Measurements from ENCODE around the gene CCDC92.
"Not testable (repeated sequence)": the region's sequence is repeated elsewhere in the genome, so short reads cannot be mapped to it uniquely, and the experiment has no call there.

The CCDC92 gene

DNA sequence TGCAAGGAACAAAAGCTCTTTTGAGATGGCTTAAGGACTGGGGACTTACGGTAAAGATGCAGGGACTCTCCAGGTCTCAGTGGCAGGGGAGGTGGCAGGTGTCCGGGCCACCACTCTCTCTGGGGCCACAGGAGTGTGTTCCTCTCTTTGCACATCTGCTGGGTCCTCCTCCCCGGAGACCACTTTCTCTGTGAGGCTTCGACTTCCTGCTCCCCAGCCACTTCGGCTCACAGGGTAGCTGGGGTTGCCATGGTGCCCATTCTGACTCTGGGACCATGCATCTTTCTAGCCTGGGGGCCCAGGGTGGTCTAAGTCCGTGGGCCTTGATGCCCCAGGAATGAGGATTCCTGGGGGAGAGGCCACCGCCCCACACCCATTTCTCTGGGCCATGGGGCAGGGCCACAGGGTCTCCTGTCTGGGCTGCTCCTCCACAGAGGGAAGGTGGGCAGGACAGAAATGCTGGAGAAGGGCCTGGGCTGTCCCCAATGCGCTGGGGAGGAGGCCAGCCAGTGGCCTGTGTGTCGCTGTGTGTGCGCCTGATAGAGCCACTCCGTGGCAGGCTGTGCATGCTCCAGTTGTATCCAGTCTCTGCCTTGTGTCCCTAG, 38.5 kb downstream of the CCDC92 start:
- DNase-seq: no peak

DNA sequence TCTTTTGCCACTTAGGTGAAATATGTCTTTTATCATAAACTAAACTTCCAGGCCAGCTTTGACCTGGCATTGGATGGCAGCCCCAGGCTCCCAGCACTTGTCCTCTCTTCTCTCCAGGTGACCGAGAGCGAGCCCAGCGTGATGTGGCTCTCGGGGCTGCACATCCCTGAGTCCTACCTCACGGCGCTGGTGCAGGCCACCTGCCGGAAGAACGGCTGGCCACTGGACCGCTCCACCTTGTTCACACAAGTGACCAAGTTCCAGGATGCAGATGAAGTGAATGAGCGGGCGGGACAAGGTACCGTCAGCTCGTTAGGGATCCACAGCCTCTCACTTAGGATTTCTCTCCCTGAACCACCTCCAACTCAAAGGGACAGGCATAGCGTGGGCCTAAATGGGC, 39.4 kb downstream of the CCDC92 start:
- DNase-seq: no peak

DNA sequence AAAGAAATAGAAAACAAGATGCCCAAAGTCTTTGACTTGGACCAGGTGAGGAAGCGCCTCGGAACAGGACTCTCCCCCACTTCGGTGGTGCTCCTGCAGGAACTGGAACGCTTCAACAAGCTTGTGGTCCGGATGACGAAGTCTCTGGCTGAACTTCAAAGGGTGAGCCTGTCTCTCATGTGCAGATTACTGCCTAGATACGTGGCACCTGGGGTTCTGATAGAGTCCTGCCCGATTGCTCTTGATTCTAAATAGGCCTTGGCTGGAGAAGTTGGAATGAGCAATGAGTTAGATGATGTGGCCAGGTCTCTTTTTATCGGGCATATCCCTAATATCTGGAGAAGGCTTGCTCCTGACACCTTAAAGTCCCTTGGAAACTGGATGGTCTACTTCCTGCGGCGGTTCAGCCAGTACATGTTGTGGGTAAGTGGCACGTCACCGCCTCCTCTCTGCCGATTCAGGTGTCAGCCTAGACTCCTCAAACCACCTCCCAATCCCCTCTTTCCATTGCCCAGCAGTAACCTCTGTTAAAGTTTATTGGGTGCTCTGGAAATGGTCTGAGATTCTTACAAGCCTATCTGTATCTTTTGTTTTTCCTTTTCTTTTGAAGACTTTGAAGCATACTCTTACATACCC, 40.8 kb downstream of the CCDC92 start:
- no peak for DNase-seq

DNA sequence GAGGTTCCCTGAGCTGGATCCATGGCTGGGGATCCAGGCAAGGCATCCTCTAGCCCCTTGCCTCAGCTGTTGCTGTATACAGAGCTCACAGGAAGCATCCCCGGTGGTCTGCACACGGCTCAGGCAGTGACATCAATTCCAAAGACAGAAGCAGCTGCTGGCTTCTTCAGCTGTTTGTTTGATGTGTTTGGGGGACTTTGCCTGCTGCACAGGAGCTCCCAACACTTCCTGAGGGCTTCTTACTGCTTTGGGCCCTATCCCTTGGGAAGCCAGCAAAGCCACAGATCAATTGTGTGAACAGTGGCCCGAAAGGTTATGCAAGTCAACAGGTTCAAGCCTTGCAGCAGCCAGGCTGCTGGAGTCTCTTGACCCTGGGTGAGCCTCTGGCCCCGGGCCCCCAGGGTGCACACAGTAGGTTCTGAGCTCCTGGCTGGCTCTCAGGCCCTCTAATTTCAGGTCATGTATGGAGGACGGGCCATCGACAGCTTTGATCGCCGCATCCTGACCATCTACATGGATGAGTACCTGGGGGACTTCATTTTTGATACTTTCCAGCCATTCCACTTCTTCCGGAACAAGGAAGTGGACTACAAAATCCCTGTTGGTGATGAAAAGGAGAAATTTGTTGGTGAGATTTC, 42.6 kb downstream of the CCDC92 start:
- no peak for DNase-seq

DNA sequence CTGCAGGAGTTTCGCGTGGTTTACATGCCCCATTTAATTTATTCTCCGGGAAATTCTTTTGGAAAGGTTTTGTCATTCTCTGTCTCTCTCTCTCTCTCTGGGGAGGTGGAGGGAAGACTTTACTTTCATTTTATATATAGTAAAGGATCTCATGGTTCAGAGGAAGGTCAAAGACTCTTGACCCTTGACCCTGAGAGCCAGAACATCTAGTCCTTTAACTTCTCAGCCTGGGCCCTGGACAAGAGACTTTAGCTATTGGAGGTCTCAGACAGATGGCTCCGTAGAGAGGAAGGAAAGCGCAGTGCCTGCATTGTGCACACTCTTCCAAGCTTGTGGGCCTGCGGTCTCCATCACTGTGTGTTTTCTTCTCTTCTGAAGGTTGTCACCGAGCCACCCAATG, 43.7 kb downstream of the CCDC92 start:
- no peak for DNase-seq

DNA sequence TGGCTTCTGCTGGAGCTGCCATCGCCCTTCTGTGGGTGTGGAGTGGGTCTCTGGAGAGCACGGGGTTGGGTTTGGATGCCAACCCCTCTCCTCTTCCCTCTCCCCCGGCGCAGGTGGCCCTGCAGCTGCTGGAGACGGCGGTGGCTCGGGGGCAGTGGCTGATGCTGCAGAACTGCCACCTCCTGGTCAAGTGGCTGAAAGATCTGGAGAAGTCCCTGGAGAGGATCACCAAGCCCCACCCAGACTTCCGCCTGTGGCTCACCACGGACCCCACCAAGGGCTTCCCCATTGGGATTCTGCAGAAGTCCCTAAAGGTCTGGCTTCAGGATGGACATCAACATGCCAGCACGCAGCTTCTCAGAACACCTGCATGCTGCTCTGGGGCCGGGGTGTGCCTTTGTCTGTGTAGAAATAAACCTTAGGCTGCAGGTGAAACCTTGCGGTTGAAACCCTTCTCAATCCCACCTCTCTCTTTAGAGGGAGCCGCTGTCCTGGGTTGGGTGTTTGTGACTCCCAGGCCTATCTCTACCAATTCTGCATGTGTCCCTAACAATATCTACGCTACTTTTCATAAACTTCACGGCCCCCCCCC, 44.3 kb downstream of the CCDC92 start:
- DNase-seq: peak; percentile 42

DNA sequence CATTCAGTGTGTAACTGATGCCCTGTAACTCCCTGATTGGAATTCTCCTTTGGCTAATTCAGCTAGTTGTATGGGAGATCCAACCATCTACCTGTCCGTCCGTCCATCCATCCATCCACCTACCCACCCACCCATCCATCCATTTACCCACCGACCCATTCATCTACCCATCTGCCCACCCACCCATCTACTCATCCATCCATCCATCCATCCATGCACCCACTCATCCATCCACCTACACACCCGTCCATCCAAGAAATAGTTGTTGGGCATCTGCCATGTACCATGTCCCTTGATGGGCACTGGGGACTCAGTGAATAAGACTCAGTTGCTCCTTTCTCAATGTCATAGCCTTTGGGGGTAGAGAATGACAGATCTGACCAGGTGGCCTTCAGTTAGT, 48.1 kb downstream of the CCDC92 start:
- DNase-seq: no peak

DNA sequence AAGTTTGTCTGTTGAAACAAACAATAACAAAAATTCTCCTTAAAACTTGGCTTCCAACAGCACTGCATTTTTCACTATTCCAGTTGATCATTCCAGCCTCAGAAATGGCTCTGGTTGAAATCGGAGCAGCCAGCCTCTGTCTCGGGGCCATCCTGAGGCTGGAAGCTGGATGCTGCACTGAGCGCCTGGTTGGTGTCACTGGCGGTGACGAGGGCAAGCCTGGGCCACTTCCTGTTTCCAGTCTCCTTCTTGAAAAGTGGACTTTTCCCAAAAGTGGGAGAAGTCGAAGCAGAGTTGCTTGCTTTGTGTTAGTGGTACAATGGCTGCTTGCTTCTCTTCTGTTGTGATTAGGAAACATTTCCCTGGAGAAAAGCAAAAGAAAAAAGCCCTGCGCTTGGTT, 48.7 kb downstream of the CCDC92 start:
- no peak for DNase-seq

DNA sequence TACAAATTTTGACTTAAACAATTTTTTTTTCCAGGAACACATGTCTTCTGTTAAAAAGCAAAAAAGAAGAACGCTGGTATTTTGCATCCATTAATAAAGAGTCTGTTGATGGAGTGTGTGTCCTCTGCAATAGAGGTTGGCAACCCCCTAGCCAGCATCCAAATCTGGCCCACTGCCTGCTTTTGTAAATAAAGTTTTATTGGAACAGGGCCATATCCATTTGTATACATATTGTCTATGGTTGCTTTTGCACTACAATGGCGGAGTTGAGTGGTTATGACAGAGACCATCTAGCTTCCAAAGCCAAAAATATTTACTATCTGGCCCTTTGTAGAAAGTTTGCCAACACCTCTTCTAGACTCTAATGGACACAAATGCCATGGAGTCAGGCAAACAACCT, 49.6 kb downstream of the CCDC92 start:
- no peak for DNase-seq

DNA sequence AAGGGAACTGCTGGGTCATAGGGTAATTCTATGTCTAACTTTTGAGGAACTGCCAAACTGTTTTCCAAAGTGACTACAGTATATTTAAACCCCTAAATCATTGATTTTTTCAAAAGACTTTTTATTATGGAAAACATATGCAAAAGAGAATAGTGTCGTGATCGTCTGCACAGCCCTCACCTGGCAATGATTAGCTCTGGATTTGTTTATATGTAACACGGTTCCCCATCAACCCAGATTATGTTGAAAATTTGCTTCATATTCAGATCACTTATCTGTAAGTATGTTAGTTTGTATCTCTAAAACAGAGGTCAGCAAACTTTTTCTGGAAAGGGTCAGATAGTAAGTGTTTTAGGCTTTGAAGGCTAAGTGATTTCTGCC, 52.7 kb downstream of the CCDC92 start:
- DNase-seq: no peak

DNA sequence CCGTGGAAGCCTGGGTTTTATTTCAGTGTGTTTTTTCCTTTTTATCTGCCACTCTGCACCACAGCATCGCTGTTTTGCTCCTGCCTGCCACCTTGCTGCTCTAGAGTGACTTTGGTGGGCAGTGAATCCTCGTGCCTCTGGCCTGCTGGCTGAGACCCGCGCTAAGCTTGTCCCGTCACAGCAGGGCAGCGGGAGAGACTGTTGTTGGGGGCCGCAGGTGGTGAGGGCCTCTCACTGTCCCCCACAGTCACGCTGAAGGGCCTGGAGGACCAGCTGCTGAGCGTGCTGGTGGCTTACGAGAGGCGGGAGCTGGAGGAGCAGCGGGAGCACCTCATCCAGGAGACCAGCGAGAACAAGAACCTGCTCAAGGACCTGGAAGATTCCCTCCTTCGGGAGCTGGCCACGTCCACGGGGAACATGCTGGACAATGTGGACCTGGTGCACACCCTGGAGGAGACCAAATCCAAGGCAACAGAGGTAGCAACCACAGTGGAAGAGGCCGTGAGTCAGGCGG, 55.2 kb downstream of the CCDC92 start:
- DNase-seq: no peak

DNA sequence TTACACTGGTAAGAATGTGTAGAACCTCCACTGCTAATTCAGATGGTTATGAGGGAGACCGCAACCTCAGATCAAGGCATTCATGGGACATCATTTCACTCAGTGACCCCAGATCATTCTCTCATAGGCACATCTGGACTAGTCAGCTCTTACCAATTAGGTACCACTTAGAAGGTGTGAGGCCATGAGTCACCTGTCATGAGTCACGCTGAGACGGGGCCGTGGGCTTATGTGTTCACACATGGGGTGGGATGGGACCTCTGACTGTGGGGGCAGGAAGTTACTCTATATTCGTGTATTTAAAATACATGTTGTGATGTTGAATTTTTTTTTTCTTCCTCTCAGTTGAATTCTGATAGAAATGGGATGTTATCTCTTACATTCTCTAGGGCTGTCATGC, 55.9 kb downstream of the CCDC92 start:
- no peak for DNase-seq

DNA sequence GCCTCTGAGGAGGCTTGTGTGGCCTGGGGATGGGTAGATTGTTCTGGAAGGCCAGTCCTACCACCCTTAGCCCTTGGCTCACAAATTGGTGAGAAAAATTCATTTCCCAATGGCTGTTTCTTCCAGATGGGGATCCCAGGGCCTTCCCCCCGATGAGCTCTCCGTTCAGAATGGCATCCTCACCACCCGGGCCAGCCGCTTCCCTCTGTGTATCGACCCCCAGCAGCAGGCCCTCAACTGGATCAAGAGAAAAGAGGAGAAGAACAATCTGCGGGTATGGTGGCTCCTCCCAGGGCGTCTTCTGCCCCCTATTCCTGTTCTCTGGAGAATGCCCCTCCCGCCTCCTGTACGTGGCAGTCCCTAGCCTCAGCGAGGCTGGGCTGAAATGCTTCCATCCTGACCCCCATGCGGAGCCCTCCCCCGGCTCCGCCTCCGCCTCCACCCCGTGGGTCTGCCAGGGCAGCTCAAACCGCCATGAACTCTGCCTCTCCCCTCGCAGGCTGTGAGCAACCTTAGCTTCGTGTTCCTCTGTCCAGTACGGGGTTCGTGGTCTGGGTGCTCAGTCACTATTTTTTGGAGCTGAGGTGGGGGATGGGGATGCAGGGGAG, 57.8 kb downstream of the CCDC92 start:
- DNase-seq: no peak

DNA sequence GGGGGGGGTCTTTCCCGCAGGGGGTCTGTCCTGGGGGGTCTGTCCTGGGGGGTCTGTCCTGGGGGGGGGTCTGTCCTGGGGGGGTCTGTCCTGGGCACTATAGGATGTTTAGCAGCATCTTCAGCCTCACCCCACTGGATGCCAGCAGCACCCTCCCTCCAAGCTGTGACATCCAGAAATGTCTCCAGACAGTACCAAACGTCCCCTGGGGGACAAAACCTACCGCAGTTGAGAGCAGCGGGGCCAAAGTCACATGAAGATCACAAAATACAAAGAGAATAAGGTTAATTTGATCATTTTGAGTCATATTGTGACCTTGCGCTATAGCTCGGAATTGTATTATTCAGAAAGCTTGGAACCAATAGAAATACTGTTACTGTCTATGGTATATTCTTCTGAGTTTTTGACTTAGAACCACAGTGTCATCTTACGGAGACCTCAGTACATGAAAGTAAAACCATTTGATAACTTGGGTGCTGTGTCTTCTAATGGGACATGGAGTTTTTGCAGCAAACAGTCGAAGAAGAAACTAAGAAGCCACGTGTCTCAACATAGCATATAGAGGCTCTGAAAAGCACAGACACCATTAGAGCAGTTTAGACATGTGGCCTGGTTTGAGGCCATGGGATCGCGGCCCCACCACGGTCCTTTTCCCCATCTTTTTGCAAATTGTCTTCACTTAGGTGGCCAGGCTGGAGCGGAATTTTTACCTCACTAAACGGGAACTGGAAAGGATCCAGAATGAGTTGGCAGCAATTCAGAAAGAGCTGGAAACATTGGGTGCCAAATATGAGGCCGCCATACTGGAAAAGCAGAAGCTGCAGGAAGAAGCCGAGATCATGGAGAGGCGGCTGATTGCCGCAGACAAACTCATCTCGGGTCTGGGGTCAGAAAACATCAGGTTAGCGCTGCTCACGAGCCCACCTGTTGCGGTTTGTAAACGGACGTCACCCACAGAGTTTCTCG, 59.9 kb downstream of the CCDC92 start:
- no peak for DNase-seq

DNA sequence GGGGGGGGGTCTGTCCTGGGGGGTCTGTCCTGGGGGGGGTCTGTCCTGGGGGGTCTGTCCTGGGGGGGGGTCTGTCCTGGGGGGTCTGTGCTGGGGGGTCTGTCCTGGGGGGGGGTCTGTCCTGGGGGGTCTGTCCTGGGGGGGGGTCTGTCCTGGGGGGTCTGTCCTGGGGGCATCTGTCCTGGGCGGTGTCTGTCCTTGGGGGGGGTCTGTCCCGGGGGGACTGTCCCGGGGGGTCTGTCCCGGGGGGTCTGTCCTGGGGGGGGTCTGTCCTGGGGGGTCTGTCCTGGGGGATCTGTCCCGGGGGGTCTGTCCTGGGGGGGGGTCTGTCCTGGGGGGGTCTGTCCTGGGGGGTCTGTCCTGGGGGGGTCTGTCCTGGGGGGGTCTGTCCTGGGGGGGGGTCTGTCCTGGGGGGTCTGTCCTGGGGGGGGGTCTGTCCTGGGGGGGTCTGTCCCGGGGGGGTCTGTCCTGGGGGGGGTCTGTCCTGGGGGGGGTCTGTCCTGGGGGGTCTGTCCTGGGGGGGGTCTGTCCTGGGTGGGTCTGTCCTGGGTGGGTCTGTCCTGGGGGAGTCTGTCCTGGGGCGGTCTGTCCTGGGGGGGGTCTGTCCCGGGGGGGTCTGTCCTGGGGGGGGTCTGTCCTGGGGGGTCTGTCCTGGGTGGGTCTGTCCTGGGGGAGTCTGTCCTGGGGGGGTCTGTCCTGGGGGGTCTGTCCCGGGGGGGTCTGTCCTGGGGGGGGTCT, 60.8 kb downstream of the CCDC92 start:
- not testable (repeated sequence) for DNase-seq

DNA sequence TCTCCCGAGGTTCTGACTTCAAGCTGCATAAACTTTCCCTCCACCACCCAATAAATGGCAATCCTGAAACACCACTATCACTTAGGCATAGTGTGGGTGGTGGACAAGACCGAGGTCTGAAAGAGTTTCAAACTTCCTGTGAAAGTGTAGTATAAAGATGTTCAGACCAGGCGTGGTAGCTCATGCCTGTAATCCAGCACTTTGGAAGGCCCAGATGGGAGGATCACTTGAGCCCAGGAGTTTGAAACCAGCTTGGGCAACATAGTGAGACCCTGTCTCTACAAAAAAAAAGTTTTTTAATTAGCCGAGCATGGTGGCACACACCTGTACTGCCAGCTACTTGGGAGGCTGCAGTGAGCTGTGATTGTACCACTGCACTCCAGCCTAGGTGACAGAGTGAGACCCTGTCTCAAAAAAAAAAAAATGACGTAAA, 61.9 kb downstream of the CCDC92 start:
- DNase-seq: no peak

DNA sequence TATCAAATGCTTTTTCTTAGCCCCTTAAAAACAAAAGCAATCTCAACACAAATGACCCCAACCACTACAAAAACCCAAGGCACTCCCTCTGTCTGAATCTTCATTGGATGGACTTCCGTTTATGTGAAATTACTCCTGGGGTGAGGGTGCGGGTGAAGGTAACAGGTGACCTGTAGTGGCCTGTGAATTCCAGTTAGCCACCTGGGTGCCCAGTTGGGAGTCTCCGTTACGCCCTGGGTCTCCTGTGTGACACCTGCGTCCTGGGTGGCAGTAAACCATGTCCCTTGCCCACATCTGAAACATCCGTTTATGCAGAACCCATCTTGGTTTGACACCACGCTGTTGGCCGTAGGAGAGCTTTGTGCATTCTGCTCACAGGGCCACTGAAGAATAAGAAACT, 62.6 kb downstream of the CCDC92 start:
- no peak for DNase-seq

DNA sequence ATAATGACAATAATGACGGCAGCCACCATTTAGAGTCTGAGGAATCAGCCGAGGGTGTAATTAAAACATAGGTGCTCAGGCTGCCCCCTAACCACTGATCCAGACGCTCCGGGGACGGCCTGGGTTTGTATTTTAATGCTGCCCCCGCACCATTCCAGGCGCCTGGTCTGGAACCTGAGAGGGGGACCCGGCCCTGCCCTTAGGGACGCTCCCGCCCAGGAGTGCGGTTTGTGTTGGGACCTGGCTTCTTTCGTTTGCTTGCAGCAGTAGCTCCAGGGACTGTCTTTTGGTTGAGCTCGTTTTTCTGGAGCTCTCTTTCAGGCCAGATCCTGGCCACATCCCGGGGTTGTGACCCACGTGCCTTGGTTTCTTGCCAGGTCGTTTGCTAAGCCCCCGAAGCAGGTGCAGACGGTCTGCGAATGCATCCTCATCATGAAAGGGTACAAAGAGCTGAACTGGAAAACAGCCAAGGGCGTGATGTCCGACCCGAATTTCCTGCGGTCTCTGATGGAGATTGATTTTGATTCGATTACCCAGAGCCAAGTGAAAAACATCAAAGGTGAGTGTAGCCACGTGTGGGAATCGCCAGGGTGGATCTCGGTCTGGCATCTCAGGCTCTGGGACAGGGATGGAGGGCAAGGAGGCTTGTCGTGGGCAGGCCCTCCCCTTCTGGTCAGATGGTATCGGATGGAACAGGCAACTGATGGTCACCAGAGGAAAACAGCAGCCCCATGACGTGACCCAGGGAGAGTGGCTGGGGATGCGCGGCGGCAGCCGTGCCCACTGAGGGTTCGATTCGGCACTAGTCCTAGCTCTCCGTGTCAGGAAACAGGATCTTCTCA, 63.5 kb downstream of the CCDC92 start:
- DNase-seq: no peak

DNA sequence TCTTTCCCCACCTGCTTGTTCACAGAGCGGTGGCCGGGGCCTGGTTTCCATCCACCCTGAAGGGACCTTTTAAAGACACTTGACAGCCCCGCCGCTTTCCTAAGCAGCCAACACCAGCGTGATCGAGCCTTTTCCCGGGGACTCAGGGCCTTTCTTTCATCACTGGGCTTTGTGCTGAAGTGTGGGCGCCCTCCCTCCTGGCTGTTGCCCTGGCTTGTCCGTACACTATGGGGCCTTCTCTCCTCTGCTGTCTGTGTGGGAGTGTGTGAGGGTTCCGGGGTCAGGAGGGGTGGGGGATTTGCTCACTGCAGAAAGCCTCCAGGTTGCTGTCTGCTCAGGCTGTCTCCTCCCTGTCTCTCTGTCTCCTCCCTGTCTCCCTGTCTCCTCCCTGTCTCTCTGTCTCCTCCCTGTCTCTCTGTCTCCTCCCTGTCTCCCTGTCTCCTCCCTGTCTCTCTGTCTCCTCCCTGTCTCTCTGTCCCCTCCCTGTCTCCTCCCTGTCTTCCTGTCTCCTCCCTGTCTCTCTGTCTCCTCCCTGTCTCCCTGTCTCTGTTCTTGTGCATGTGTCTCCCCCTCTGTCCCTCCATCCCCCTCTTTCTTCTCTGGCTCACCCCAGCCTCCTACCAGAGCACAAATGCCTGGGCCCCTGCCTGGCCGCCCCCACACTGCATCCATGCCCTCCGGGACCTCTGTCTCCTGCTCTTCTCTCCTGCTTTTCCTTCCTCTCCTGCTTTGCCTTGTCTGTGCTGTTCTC, 64.7 kb downstream of the CCDC92 start:
- DNase-seq: no peak

Data from NCI-H1436 treated with DMSO at 0.1 percent for 48 hours (cell line).